HG03460 (cell line): ENCODE measurements around the gene NLRP12.
"Not testable (repeated sequence)": the region's sequence is repeated elsewhere in the genome, so short reads cannot be mapped to it uniquely, and the experiment has no call there.

Source experiments
- ATAC-seq: cut with Tn5 transposase; IDR thresholded peaks from one replicate; pipeline ENCODE4 v1.9.1; 2021; ENCODE audit not compliant: unreplicated experiment

The NLRP12 gene

GRCh38 chr19:53840241-53840640 is 16.1 kb upstream of the NLRP12 start:
- not testable (repeated sequence) for ATAC-seq

- not testable (repeated sequence) for ATAC-seq
These were observed 14.3 kb upstream of the NLRP12 start for GRCh38 chr19:53838446-53838845.

- ATAC-seq, result not testable (repeated sequence)
These were observed 8.7 kb upstream of the NLRP12 start for GRCh38 chr19:53832861-53833260.

- ATAC-seq, result no peak
These were observed 4.4 kb upstream of the NLRP12 start for GRCh38 chr19:53828531-53828930.

GRCh38 chr19:53826876-53827275 is 2.8 kb upstream of the NLRP12 start:
- no peak for ATAC-seq

GRCh38 chr19:53823380-53824120 is 564 bp downstream of the NLRP12 start:
- no peak for ATAC-seq

GRCh38 chr19:53819861-53820260 is 4.3 kb downstream of the NLRP12 start:
- no peak for ATAC-seq

GRCh38 chr19:53818756-53819155 is 5.4 kb downstream of the NLRP12 start:
- no peak for ATAC-seq

- ATAC-seq, result no peak
These were observed 10.1 kb downstream of the NLRP12 start for GRCh38 chr19:53813996-53814395.

- ATAC-seq, result no peak
These were observed 11.8 kb downstream of the NLRP12 start for GRCh38 chr19:53812335-53812734.

GRCh38 chr19:53810891-53811290 is 13.2 kb downstream of the NLRP12 start:
- ATAC-seq, result no peak

GRCh38 chr19:53810187-53810546 is 13.9 kb downstream of the NLRP12 start:
- ATAC-seq, result no peak

- no peak for ATAC-seq
These were observed 14.5 kb downstream of the NLRP12 start for GRCh38 chr19:53809518-53810186.

GRCh38 chr19:53808710-53809125 is 15.4 kb downstream of the NLRP12 start:
- no peak for ATAC-seq

- ATAC-seq, result no peak
These were observed 22.9 kb downstream of the NLRP12 start for GRCh38 chr19:53801257-53801656.

- no peak for ATAC-seq
These were observed 29.1 kb downstream of the NLRP12 start for GRCh38 chr19:53795019-53795418.

GRCh38 chr19:53792721-53793433 is 31.2 kb downstream of the NLRP12 start:
- ATAC-seq, result no peak

GRCh38 chr19:53789708-53790678 is 34.1 kb downstream of the NLRP12 start:
- ATAC-seq, result no peak

- no peak for ATAC-seq
These were observed 36.8 kb downstream of the NLRP12 start for GRCh38 chr19:53787266-53787665.

- no peak for ATAC-seq
These were observed 37.4 kb downstream of the NLRP12 start for GRCh38 chr19:53786744-53787143.
